Measurements from ENCODE around the gene COA1.

DNA sequence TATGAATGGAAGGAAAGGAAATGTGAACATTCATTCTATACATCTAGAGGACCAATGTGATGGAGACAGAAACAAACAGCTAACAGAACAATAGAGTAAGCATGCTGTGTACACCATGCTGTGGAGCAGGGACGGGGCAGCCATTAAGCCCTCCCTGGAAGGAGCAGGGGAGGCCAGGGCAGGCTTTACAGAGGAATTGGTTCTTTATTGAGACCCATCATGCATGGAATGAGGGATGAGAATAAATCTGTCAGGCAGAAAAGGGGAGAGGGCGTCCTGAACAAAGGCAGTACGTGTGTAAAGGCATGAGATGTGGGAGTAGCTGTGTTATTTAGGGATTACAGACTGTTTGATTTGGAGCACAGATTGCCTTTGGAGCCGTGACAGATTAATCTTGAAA lies 111.2 kb downstream of the COA1 start:
- TF ChIP-seq MXI1 (conservative IDR thresholded peaks at IDR 0.05; ENCODE audit: poor library complexity, severe bottlenecking): no peak
- TF ChIP-seq CTCF (IDR thresholded peaks at IDR 0.05; ENCODE audit: poor library complexity, severe bottlenecking): no peak
- TF ChIP-seq, protein P1, sequence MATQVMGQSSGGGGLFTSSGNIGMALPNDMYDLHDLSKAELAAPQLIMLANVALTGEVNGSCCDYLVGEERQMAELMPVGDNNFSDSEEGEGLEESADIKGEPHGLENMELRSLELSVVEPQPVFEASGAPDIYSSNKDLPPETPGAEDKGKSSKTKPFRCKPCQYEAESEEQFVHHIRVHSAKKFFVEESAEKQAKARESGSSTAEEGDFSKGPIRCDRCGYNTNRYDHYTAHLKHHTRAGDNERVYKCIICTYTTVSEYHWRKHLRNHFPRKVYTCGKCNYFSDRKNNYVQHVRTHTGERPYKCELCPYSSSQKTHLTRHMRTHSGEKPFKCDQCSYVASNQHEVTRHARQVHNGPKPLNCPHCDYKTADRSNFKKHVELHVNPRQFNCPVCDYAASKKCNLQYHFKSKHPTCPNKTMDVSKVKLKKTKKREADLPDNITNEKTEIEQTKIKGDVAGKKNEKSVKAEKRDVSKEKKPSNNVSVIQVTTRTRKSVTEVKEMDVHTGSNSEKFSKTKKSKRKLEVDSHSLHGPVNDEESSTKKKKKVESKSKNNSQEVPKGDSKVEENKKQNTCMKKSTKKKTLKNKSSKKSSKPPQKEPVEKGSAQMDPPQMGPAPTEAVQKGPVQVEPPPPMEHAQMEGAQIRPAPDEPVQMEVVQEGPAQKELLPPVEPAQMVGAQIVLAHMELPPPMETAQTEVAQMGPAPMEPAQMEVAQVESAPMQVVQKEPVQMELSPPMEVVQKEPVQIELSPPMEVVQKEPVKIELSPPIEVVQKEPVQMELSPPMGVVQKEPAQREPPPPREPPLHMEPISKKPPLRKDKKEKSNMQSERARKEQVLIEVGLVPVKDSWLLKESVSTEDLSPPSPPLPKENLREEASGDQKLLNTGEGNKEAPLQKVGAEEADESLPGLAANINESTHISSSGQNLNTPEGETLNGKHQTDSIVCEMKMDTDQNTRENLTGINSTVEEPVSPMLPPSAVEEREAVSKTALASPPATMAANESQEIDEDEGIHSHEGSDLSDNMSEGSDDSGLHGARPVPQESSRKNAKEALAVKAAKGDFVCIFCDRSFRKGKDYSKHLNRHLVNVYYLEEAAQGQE (IDR thresholded peaks at IDR 0.05; ENCODE audit: borderline replicate concordance): no peak
- no peak for TF ChIP-seq RAD21 (conservative IDR thresholded peaks at IDR 0.05)
- no peak for TF ChIP-seq EP300 (conservative IDR thresholded peaks at IDR 0.05; ENCODE audit: poor library complexity, severe bottlenecking)
- TF ChIP-seq EZH2 (IDR thresholded peaks at IDR 0.05; ENCODE audit: borderline replicate concordance, insufficient read depth, low read length, poor library complexity, severe bottlenecking): no peak
- no peak for TF ChIP-seq TAF1 (IDR thresholded peaks at IDR 0.05; ENCODE audit: low read depth)
- no peak for TF ChIP-seq SMC3 (conservative IDR thresholded peaks at IDR 0.05; ENCODE audit: poor library complexity)

All from neural cell (in vitro differentiated cells).